Adrenal gland (tissue), 12 donors: ENCODE results near the gene EXT2. TPM values are rescaled to one million over a fixed set of nuclear protein-coding genes. Genes with fewer than 3 reads are reported as not detected.

ENCODE experiments used
- DNase-seq, 7 donors: peaks; one replicate each; pipeline ENCODE4 v3.0.0-alpha.2; 2019 to 2020
- H3K27ac ChIP-seq, 5 donors: fragments of 200-600 bp; sonication (generic) in 4 of 5; 1 replicate in 3 of 5; 2 replicates in 2 of 5; pipeline versions ENCODE4 v1.5.1 to v1.8.0; 2016 to 2020; ENCODE audit warnings: mild to moderate bottlenecking in 1 of 5
- H3K27me3 ChIP-seq: fragments of 200-600 bp; 2 replicates; pipeline ENCODE4 v1.8.0; 2021
- H3K36me3 ChIP-seq, 2 donors: fragments of 200-600 bp; replicated peaks in 1 of 2; 1 replicate in 1 of 2; 2 replicates in 1 of 2; pipeline versions ENCODE4 v1.5.1 to v1.8.0; 2018 to 2022
- H3K4me1 ChIP-seq, 2 donors: fragments of 200-600 bp; replicated peaks in 1 of 2; 1 replicate in 1 of 2; 2 replicates in 1 of 2; pipeline versions ENCODE4 v1.5.1 to v1.8.0; 2018 to 2021
- H3K4me3 ChIP-seq, 4 donors: fragments of 200-600 bp; sonication (generic) in 3 of 4; one replicate each; pipeline ENCODE4 v1.5.1; 2016 to 2018
- H3K9me3 ChIP-seq, 3 donors: fragments of 200-600 bp; sonication (generic) in 1 of 3; replicated peaks in 1 of 3; 1 replicate in 2 of 3; 2 replicates in 1 of 3; pipeline versions ENCODE4 v1.5.1 to v1.8.0; 2016 to 2021
- CTCF ChIP-seq, 6 experiments: fragments of 450-650 bp in 4 of 6; fragments of 200-600 bp in 2 of 6; sonication (generic) in 1 of 6; IDR thresholded peaks; 1 replicate in 5 of 6; 2 replicates in 1 of 6; pipeline versions ENCODE4 v1.5.1 to v1.8.0; 2016 to 2021; ENCODE audit warnings: antibody characterized with exemption in 6 of 6, mild to moderate bottlenecking in 2 of 6, moderate library complexity in 1 of 6
- POLR2A ChIP-seq, 2 donors: fragments of 450-650 bp; IDR thresholded peaks; one replicate each; pipeline ENCODE4 v1.6.1; 2017; ENCODE audit warnings: antibody characterized with exemption in 2 of 2, mild to moderate bottlenecking in 2 of 2, moderate library complexity in 1 of 2
- WGBS, 4 donors: extraction: QIAGEN DNeasy Blood & Tissue Kit in 2 of 4; methylation state at CpG; one replicate each; pipeline versions ENCODE4 v1.1.5 to v1.1.7; 2013 to 2017; 5-methylcytosine and 5-hydroxymethylcytosine counted together
- intact Hi-C, 2 donors: fragments of 100-400 bp; cut with DNase I; formaldehyde crosslinking; loops; one replicate each; pipeline versions ENCODE4 v1.14.1 to v1.15.0; 2022 to 2023
- polyA plus RNA-seq, 3 donors: library from polyadenylated mRNA; stranded (reverse); fragments of 200-250 nt in 2 of 3; fragments of 350-450 nt in 1 of 3; fragmentation: Illumina TruSeq in 1 of 3; extraction: RNeasy Lipid Tissue Mini Kit (QIAGEN cat#74804) in 1 of 3; gene quantifications; one replicate each; pipeline ENCODE4 v1.2.3, GENCODE V29; 2013 to 2014
- total RNA-seq, 9 donors: library from RNA; depleted of rRNA in 4 of 9; stranded (reverse); fragments of >200 nt in 4 of 9; fragments of 120-200 nt in 1 of 9; fragmentation: NEBNext Ultra II Directional in 1 of 9; extraction: Animal tissue kit (Norgen Biotek cat#: 25700) in 1 of 9; gene quantifications; one replicate each; pipeline versions ENCODE4 v1.1.0 to v1.2.4, GENCODE V29; 2013 to 2023
- donor health status: healthy with polysubstance abuse.
- donor health status: Bipolar disorder and iron deficiency.
- donor health status: DM: yes; HTN: yes; CAD: no.
- donor health status: DM: no; HTN: no; CAD: no.
- donor health status: DM: no; HTN: no; CAD: no.
- donor health status: DM: yes; HTN: yes; CAD: no.

The EXT2 gene
- total and polyA plus RNA-seq, 12 donors = 28.7 to 89.3 (median 46.3) TPM

GRCh38 chr11:44235765-44236201 is 140.3 kb downstream of the EXT2 start:
- WGBS, 4 donors = 89 to 96% (median 96%) methylated on average over 8 of the region's 8 CpGs
- no peaks in the 10 kb centered on the region for H3K27me3 ChIP-seq
- no peaks in the 10 kb centered on the region for H3K4me1 ChIP-seq
- intact Hi-C loops = no loop called here
- no peak for TF ChIP-seq CTCF (IDR thresholded peaks at IDR 0.05)
- H3K9me3 ChIP-seq = no peaks in the 10 kb centered on the region
- no peak overlapping the region for H3K27ac ChIP-seq
- no peak overlapping the region for H3K4me3 ChIP-seq
- no peaks in the 10 kb centered on the region for H3K36me3 ChIP-seq
- no peak for DNase-seq

GRCh38 chr11:44236296-44236695 is 140.8 kb downstream of the EXT2 start:
- 94 to 96% (median 95%) methylated on average over 2 of the region's 2 CpGs for WGBS, 4 donors
- intact Hi-C loops = no loop called here
- Histone ChIP-seq H3K27me3 (no peaks in the 10 kb centered on the region), H3K36me3 (no peaks in the 10 kb centered on the region), H3K4me3 (no peak overlapping the region), H3K27ac (no peak overlapping the region), H3K9me3 (no peaks in the 10 kb centered on the region), H3K4me1 (no peaks in the 10 kb centered on the region)
- DNase-seq = no peak
- TF ChIP-seq CTCF (IDR thresholded peaks at IDR 0.05) (no peak), POLR2A (IDR thresholded peaks at IDR 0.05) (no peak)

- DNase-seq = no peak
- H3K27ac ChIP-seq = no peak overlapping the region
- TF ChIP-seq POLR2A (IDR thresholded peaks at IDR 0.05) (no peak), CTCF (IDR thresholded peaks at IDR 0.05) (no peak)
- H3K27me3 ChIP-seq = no peaks in the 10 kb centered on the region
- intact Hi-C loops = no loop called here
- no peaks in the 10 kb centered on the region for H3K4me1 ChIP-seq
- H3K36me3 ChIP-seq = no peaks in the 10 kb centered on the region
- no peak overlapping the region for H3K4me3 ChIP-seq
- no peaks in the 10 kb centered on the region for H3K9me3 ChIP-seq
- WGBS, 4 donors = 65 to 95% (median 84%) methylated on average over 1 of the region's 1 CpG
Observed at GRCh38 chr11:44237156-44237555, 141.7 kb downstream of the EXT2 start.

- Histone ChIP-seq H3K4me3 (no peak overlapping the region), H3K27me3 (no peaks in the 10 kb centered on the region), H3K36me3 (no peaks in the 10 kb centered on the region), H3K4me1 (no peaks in the 10 kb centered on the region), H3K27ac (no peak overlapping the region), H3K9me3 (no peaks in the 10 kb centered on the region)
- TF ChIP-seq POLR2A (IDR thresholded peaks at IDR 0.05) (no peak), CTCF (IDR thresholded peaks at IDR 0.05) (no peak)
- intact Hi-C loops = no loop called here
- WGBS, 4 donors = 89 to 99% (median 96%) methylated on average over 6 of the region's 6 CpGs
- no peak for DNase-seq
Observed at GRCh38 chr11:44241851-44242250, 146.4 kb downstream of the EXT2 start.
